B cell (primary cell): ENCODE data around the gene ARHGAP31.

Source experiments
- CTCF ChIP-seq: fragments of 200-600 bp; IDR thresholded peaks from one replicate; pipeline ENCODE4 v1.8.0; 2022; ENCODE audit warnings: antibody characterized with exemption, mild to moderate bottlenecking
- EZH2 ChIP-seq: IDR thresholded peaks from 2 replicates; pipeline ENCODE4 v1.6.1; 2012; ENCODE audit warnings: borderline replicate concordance, low read depth, mild to moderate bottlenecking, moderate library complexity, low read length; ENCODE audit not compliant: insufficient read depth, poor library complexity, severe bottlenecking

GRCh38 chr3:119408243-119408950, 114.2 kb downstream of the ARHGAP31 start:
- no peak for TF ChIP-seq CTCF
- TF ChIP-seq EZH2 = no peak
